ENCODE results near the gene CD37.

Gene CD37

GRCh38 chr19:49382639-49383038 lies 47.4 kb downstream of the CD37 start:
- Histone ChIP-seq H3K9me3 (ENCODE audit: severe bottlenecking) (peaks cover 7% of the 10 kb centered on the region), H3K4me3 (ENCODE audit: severe bottlenecking) (no peak overlapping the region), H3K27ac (ENCODE audit: poor library complexity, severe bottlenecking) (no peak overlapping the region), H3K36me3 (ENCODE audit: low read depth) (no peaks in the 10 kb centered on the region), H3K4me1 (ENCODE audit: insufficient read depth, poor library complexity, severe bottlenecking) (no peaks in the 10 kb centered on the region), H3K27me3 (ENCODE audit: insufficient read depth, poor library complexity, severe bottlenecking) (no peaks in the 10 kb centered on the region)
- no peak for DNase-seq (ENCODE audit: low spot score)
- ATAC-seq (ENCODE audit: low read depth), result no peak
- no peak for TF ChIP-seq CTCF (IDR thresholded peaks at IDR 0.05; ENCODE audit: poor library complexity, severe bottlenecking)

GRCh38 chr19:49383599-49383998 lies 48.4 kb downstream of the CD37 start:
- ATAC-seq (ENCODE audit: low read depth) (no peak), DNase-seq (ENCODE audit: low spot score) (no peak)
- H3K4me3 ChIP-seq (ENCODE audit: severe bottlenecking), result no peak overlapping the region
- no peaks in the 10 kb centered on the region for H3K36me3 ChIP-seq (ENCODE audit: low read depth)
- H3K27me3 ChIP-seq (ENCODE audit: insufficient read depth, poor library complexity, severe bottlenecking), result no peaks in the 10 kb centered on the region
- TF ChIP-seq CTCF (IDR thresholded peaks at IDR 0.05; ENCODE audit: poor library complexity, severe bottlenecking), result no peak
- H3K9me3 ChIP-seq (ENCODE audit: severe bottlenecking), result peaks cover 7% of the 10 kb centered on the region
- H3K27ac ChIP-seq (ENCODE audit: poor library complexity, severe bottlenecking), result no peak overlapping the region
- H3K4me1 ChIP-seq (ENCODE audit: insufficient read depth, poor library complexity, severe bottlenecking), result no peaks in the 10 kb centered on the region

- peak within 1 kb of the TSS; percentile 3 for H3K4me3 ChIP-seq (ENCODE audit: severe bottlenecking)
Observed at GRCh38 chr19:49387936-49388372, 52.7 kb downstream of the CD37 start, which contains the start of gene KASH5. TSS of gene KASH5 (plus strand) at chr19:49388249. CDS start at chr19:49390884, 2,635 bp downstream.

GRCh38 chr19:49389406-49389805 lies 54.2 kb downstream of the CD37 start:
- H3K27ac ChIP-seq (ENCODE audit: poor library complexity, severe bottlenecking), result no peak overlapping the region
- H3K4me3 ChIP-seq (ENCODE audit: severe bottlenecking), result no peak overlapping the region
- no peaks in the 10 kb centered on the region for H3K27me3 ChIP-seq (ENCODE audit: insufficient read depth, poor library complexity, severe bottlenecking)
- H3K36me3 ChIP-seq (ENCODE audit: low read depth), result no peaks in the 10 kb centered on the region
- ATAC-seq (ENCODE audit: low read depth) (no peak), DNase-seq (ENCODE audit: low spot score) (no peak)
- no peak for TF ChIP-seq CTCF (IDR thresholded peaks at IDR 0.05; ENCODE audit: poor library complexity, severe bottlenecking)
- no peaks in the 10 kb centered on the region for H3K4me1 ChIP-seq (ENCODE audit: insufficient read depth, poor library complexity, severe bottlenecking)
- H3K9me3 ChIP-seq (ENCODE audit: severe bottlenecking), result no peaks in the 10 kb centered on the region

More at GRCh38 chr19:49387936-49388372, 52.7 kb downstream of the CD37 start, which contains the start of gene KASH5:
- no peaks in the 10 kb centered on the region for H3K4me1 ChIP-seq (ENCODE audit: insufficient read depth, poor library complexity, severe bottlenecking)
- no peak for TF ChIP-seq CTCF (IDR thresholded peaks at IDR 0.05; ENCODE audit: poor library complexity, severe bottlenecking)
- no peak within 1 kb of the TSS for H3K27ac ChIP-seq (ENCODE audit: poor library complexity, severe bottlenecking)
- no peak for ATAC-seq (ENCODE audit: low read depth)
- H3K27me3 ChIP-seq (ENCODE audit: insufficient read depth, poor library complexity, severe bottlenecking), result no peaks in the 10 kb centered on the region
- H3K9me3 ChIP-seq (ENCODE audit: severe bottlenecking), result no peaks in the 10 kb centered on the region
- H3K36me3 ChIP-seq (ENCODE audit: low read depth), result no peaks in the 10 kb centered on the region
- DNase-seq (ENCODE audit: low spot score), result no peak

All from RWPE2 (cell line).